Omental fat pad (tissue), 4 donors: ENCODE measurements around the gene NR2F6. TPM values are rescaled to one million over a fixed set of nuclear protein-coding genes. Genes with fewer than 3 reads are reported as not detected.
"Not testable (repeated sequence)": the region's sequence is repeated elsewhere in the genome, so short reads cannot be mapped to it uniquely, and the experiment has no call there.

Experiments
- ATAC-seq: fragments of 150-250 bp; one replicate; pipeline ENCODE4 v1.9.1; 2016; ENCODE audit warnings: mild to moderate bottlenecking, moderate library complexity; ENCODE audit not compliant: low FRiP score
- DNase-seq: peaks from one replicate; pipeline ENCODE4 v3.0.0-alpha.2; 2019; ENCODE audit warnings: low spot score
- total RNA-seq, 4 donors: library from RNA; depleted of rRNA; stranded (reverse); fragments of >200 nt; gene quantifications; one replicate each; pipeline ENCODE4 v1.1.0, GENCODE V29; 2016
- TF ChIP-seq, protein P1 (sequence below), 3 donors: fragments of 450-650 bp; IDR thresholded peaks; one replicate each; pipeline ENCODE4 v1.5.1; 2016 to 2017; ENCODE audit warnings: antibody characterized with exemption in 3 of 3, mild to moderate bottlenecking in 3 of 3, moderate library complexity in 2 of 3

NR2F6 gene
- total RNA-seq, 4 donors from 2014 or later = 16.9 to 45.4 (median 29.8) TPM

DNA sequence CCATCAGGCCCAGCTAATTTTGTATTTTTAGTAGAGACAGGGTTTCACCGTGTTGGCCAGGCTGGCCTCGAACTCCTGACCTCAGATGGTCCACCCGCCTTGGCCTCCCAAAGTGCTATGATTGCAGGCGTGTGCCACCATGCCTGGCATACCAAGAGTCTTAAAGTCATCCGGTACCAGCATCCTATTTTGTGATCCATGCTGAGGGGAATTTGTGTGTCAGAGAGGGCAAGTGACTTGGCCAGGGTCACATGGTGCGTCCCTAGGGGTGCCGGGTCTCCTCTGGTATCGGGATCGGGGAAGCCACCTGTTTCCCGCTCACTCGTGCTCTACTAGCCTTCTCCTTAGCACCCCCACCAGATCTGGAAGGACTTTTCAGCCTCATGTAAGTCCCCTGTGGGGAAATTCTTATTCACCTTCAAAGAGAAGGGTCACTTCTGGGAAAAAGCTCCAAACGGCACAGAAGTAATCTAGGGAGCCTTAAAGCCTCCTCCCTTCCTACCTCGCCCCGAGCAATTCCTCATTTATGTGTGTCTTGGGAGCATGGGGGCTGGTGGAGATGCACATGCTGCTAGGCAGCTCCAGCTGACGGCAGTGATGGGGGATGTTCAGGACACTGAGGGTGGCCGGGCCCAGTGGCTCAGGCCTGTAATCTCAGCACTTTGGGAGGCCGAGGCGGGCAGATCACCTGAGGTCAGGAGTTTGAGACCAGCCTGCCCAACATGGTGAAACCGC, 29.9 kb upstream of the NR2F6 start:
- DNase-seq (no peak), ATAC-seq (no peak)
- TF ChIP-seq, protein P1, sequence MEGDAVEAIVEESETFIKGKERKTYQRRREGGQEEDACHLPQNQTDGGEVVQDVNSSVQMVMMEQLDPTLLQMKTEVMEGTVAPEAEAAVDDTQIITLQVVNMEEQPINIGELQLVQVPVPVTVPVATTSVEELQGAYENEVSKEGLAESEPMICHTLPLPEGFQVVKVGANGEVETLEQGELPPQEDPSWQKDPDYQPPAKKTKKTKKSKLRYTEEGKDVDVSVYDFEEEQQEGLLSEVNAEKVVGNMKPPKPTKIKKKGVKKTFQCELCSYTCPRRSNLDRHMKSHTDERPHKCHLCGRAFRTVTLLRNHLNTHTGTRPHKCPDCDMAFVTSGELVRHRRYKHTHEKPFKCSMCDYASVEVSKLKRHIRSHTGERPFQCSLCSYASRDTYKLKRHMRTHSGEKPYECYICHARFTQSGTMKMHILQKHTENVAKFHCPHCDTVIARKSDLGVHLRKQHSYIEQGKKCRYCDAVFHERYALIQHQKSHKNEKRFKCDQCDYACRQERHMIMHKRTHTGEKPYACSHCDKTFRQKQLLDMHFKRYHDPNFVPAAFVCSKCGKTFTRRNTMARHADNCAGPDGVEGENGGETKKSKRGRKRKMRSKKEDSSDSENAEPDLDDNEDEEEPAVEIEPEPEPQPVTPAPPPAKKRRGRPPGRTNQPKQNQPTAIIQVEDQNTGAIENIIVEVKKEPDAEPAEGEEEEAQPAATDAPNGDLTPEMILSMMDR (IDR thresholded peaks at IDR 0.05) = no peak

DNA sequence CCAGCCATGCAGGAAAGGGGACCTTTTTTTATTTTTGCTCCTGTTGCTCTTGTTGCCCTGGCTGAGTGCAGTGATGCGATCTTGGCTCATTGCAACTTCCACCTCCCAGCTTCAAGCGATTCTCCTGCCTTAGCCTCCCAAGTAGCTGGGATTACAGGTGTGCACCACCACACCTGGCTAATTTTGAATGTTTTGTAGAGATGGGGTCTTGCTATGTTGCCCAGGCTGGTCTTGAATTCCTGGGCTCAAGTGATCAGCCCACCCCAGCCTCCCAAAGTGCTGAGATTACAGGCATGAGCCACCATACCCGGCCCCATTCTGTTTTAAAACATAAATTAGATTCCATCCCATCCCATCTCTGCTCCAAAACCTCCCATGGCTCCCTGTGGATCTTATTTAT, 29.2 kb upstream of the NR2F6 start:
- not testable (repeated sequence) for ATAC-seq, DNase-seq

DNA sequence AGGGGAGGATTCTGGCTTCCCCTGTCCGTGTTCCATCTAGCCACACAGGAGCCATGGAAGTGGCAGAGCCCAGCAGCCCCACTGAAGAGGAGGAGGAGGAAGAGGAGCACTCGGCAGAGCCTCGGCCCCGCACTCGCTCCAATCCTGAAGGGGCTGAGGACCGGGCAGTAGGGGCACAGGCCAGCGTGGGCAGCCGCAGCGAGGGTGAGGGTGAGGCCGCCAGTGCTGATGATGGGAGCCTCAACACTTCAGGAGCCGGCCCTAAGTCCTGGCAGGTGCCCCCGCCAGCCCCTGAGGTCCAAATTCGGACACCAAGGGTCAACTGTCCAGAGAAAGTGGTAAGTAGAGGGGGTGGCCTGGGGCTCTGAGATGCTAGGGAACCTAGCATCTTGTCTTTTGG, 23.0 kb upstream of the NR2F6 start:
- ATAC-seq (no peak), DNase-seq (no peak)
- TF ChIP-seq, protein P1 (IDR thresholded peaks at IDR 0.05) = no peak

DNA sequence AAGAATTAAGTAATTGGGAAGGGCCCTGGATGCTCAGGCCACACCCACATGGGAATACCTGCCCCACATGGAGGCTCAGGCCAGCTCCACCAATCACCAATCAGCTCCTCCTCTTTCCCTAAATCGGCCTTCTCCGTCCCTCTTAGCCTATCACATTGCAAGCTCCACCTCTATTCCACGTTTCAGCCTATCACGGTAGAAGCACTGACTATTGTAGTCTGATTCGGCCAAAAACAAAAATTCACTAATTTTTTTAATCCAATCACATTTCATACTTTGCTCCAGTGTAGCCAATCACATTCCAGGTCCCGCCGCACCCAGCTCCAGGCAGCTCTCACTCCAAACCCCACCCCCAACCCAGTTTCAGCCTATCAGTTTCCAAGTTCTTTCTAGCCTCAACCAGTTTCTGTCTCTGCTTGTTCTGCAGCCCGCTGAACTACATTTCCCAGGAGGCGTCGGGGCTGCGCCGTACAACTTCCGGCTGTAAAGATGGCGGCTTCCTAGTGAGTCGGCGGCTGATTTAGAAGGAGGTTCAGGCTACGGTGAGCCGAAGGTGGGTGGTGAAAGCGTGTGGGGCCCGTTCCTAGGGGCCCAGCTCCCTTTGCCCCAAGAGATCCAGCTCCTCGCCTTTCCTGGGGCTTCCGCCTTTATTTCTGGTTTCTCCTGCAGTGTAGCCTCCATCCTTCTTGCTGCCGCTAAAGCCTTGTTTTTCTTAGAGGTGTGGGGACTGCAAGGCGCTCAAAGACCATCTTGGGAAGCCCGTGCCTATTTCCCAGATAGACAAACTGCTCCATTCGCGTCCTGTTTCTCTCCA, 21.5 kb upstream of the NR2F6 start, which contains the start of gene BABAM1:
TSS of gene BABAM1 (plus strand) at position 469 of the 814 bp plus-strand sequence. CDS start 1,364 bp downstream, outside the sequence.
- ATAC-seq = peak; percentile 99
- TF ChIP-seq, protein P1 (IDR thresholded peaks at IDR 0.05) = peak in 1 of 3 donors; percentile 31
- peak; percentile 92 for DNase-seq

DNA sequence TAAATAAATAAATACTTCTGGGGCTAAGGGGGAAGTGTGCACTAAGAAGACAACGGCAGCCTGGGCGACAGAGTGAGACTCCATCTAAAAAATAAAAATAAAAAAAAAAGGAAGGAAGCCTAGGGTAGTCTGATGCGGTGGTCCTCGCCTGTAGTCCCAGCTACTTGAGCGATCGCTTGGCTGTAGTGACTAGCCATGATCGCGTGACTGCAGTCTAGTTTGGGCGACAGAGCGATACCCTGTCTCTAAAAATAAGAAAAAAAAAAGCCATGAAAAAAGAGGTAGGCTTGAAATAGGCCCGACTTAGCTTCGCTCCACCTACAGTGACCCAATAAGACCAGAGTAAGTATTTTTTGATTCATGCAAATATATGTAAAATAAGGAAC, 20.9 kb upstream of the NR2F6 start:
- no peak for ATAC-seq
- no peak for DNase-seq
- TF ChIP-seq, protein P1 (IDR thresholded peaks at IDR 0.05) = no peak

DNA sequence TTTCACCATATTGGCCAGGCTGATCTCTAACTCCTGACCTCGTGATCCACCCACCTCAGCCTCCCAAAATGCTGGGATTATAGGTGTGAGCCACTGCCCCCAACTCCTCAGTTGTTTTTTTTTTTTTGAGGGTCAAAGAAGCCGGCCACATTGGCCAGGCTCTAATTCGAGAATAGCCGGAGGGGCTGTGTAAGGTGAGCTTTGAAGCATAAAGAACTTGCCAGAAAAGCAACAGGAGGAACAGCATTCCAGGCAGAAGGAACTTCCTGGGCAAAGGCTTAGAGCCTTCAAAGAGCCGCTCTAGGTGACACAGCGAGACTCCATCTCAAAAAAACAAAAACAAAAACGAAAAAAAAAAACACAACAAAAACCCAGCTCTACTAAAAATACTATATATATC, 20.3 kb upstream of the NR2F6 start:
- TF ChIP-seq, protein P1 (IDR thresholded peaks at IDR 0.05) = no peak
- ATAC-seq = no peak

DNA sequence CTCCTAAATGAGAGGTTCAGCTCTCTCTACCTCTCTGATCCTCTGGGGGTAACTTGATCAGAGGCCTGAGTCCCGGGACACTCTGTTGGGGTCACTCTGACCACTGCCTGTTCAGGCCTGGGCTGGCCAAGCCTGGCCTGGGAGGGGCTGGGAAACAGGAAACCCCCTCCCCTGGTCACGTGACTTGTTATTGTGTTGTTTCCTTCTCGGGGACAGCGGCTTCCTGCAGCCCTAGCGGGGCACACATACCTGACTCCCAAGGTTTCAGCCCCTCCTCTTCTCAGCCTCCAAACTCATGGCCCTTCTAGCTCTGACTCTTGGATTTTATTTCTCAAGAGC, 18.9 kb upstream of the NR2F6 start, which contains the start of gene USHBP1:
TSS of gene USHBP1 (minus strand) at position 105 of the 339 bp plus-strand sequence. CDS start 446 bp downstream, outside the sequence.
- ATAC-seq = no peak
- DNase-seq = no peak
- TF ChIP-seq, protein P1 (IDR thresholded peaks at IDR 0.05) = no peak

More for the DNA sequence above, 20.3 kb upstream of the NR2F6 start:
- DNase-seq = no peak
